SU-DHL-6 (cell line): ENCODE measurements around the gene CWH43.
"Not testable (repeated sequence)": the region's sequence is repeated elsewhere in the genome, so short reads cannot be mapped to it uniquely, and the experiment has no call there.

Experiments used
- EZH2phosphoT487 ChIP-seq: fragments of 200-600 bp; sonication (generic), shearing (Covaris generic); conservative IDR thresholded peaks from 2 replicates; pipeline ENCODE4 v1.6.1; 2018; ENCODE audit warnings: mild to moderate bottlenecking, antibody characterized with exemption, low read length, moderate library complexity, mixed read lengths
- TF ChIP-seq, protein P1 (sequence below): fragments of 200-600 bp; sonication (generic); IDR thresholded peaks from one replicate; pipeline ENCODE4 v1.5.1; 2017; ENCODE audit warnings: antibody characterized with exemption, mild to moderate bottlenecking, low read length, moderate library complexity; ENCODE audit not compliant: insufficient read depth, poor library complexity, severe bottlenecking

DNA sequence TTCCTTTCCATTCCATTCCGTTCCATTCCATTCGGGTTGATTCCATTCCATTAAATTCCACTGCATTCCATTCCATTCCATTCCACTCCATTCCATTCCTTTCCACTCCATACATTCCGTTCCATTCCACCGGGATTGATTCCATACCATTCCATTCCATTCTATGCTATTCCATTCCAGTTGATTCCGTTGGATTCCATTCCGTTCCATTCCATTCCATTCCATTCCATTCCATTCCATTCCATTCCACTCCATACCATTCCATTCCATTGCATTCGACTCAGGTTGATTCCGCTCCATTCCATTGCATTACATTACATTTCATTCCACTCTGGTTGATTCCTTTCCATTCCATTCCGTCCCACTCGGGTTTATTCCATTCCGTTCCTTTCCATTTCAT lies 110.1 kb downstream of the CWH43 start:
- TF ChIP-seq, protein P1, sequence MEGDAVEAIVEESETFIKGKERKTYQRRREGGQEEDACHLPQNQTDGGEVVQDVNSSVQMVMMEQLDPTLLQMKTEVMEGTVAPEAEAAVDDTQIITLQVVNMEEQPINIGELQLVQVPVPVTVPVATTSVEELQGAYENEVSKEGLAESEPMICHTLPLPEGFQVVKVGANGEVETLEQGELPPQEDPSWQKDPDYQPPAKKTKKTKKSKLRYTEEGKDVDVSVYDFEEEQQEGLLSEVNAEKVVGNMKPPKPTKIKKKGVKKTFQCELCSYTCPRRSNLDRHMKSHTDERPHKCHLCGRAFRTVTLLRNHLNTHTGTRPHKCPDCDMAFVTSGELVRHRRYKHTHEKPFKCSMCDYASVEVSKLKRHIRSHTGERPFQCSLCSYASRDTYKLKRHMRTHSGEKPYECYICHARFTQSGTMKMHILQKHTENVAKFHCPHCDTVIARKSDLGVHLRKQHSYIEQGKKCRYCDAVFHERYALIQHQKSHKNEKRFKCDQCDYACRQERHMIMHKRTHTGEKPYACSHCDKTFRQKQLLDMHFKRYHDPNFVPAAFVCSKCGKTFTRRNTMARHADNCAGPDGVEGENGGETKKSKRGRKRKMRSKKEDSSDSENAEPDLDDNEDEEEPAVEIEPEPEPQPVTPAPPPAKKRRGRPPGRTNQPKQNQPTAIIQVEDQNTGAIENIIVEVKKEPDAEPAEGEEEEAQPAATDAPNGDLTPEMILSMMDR, result not testable (repeated sequence)
- not testable (repeated sequence) for TF ChIP-seq EZH2phosphoT487
